PC-3 (cell line): ENCODE data around the gene DNAJC10. TPM values are rescaled to one million over a fixed set of nuclear protein-coding genes. Genes with fewer than 3 reads are reported as not detected.
"Not testable (repeated sequence)": the region's sequence is repeated elsewhere in the genome, so short reads cannot be mapped to it uniquely, and the experiment has no call there.

Experiments used
- ATAC-seq: fragments of 200-7000 bp; cut with Tn5 transposase; 2 replicates; pipeline ENCODE4 v1.9.1; 2020; ENCODE audit warnings: mild to moderate bottlenecking, moderate library complexity
- BruUV-seq: library from RNA; stranded (reverse); fragments of 400-500 nt; replicated peaks from 2 replicates; lab custom pipeline; 2021; lab: Mats Ljungman, UMichigan
- CTCF ChIA-PET: fragments of 300-600 bp; sonication (Branson Sonifier 250); formaldehyde crosslinking; loops from one replicate; lab custom pipeline; 2022; ENCODE audit warnings: antibody characterized with exemption; lab: Charles Lee
- POLR2A ChIA-PET: fragments of 300-600 bp; sonication (Branson Sonifier 250); formaldehyde crosslinking; loops from one replicate; lab custom pipeline; 2022; ENCODE audit warnings: antibody characterized with exemption; ENCODE audit not compliant: unreplicated experiment; lab: Charles Lee
- DNase-seq: peaks from one replicate; pipeline ENCODE4 v3.0.0-alpha.2; 2015
- H2AFZ ChIP-seq: fragments of 300-600 bp; sonication (generic); 2 replicates; pipeline ENCODE4 v1.6.0; 2016; ENCODE audit warnings: antibody characterized with exemption, low read length
- H3F3A ChIP-seq: fragments of 300-600 bp; sonication (generic); one replicate; pipeline ENCODE4 v1.6.0; 2017; ENCODE audit warnings: antibody characterized with exemption, low read length, control low read depth, mild to moderate bottlenecking; ENCODE audit not compliant: unreplicated experiment
- H3K27ac ChIP-seq: fragments of 300-600 bp; sonication (generic); 2 replicates; pipeline ENCODE4 v1.5.1; 2016; ENCODE audit warnings: mild to moderate bottlenecking, low read length
- H3K27me3 ChIP-seq: fragments of 300-600 bp; sonication (generic); 2 replicates; pipeline ENCODE4 v1.6.1; 2016; ENCODE audit warnings: low read length, mixed read lengths
- H3K36me3 ChIP-seq: fragments of 300-600 bp; sonication (generic); 2 replicates; pipeline ENCODE4 v1.6.1; 2016; ENCODE audit warnings: low read depth, mixed run types, low read length, mixed read lengths
- H3K4me1 ChIP-seq: fragments of 300-600 bp; sonication (generic); 2 replicates; pipeline ENCODE4 v1.5.1; 2016; ENCODE audit warnings: low read length; ENCODE audit not compliant: insufficient read depth
- H3K4me2 ChIP-seq: fragments of 300-600 bp; sonication (generic); 2 replicates; pipeline ENCODE4 v1.6.0; 2016; ENCODE audit warnings: low read length
- H3K4me3 ChIP-seq: fragments of 300-600 bp; sonication (generic); 2 replicates; pipeline ENCODE4 v1.5.1; 2016; ENCODE audit warnings: mild to moderate bottlenecking, low read length, mixed read lengths
- H3K79me2 ChIP-seq: fragments of 300-600 bp; sonication (generic); 2 replicates; pipeline ENCODE4 v1.6.1; 2017; ENCODE audit warnings: low read length, mixed read lengths
- H3K9ac ChIP-seq: fragments of 300-600 bp; sonication (generic); 2 replicates; pipeline ENCODE4 v1.6.0; 2016; ENCODE audit warnings: mild to moderate bottlenecking, low read length
- H3K9me2 ChIP-seq: fragments of 300-600 bp; sonication (generic); replicated peaks from 2 replicates; pipeline ENCODE4 v1.6.1; 2016; ENCODE audit warnings: mixed run types, low read length, mixed read lengths
- H3K9me3 ChIP-seq: fragments of 300-600 bp; sonication (generic); 2 replicates; pipeline ENCODE4 v1.6.1; 2016; ENCODE audit warnings: low read length, mixed read lengths
- H4K20me1 ChIP-seq: fragments of 300-600 bp; sonication (generic); 2 replicates; pipeline ENCODE4 v1.6.1; 2016; ENCODE audit warnings: low read length, mixed read lengths
- CTCF ChIP-seq: fragments of 300-600 bp; sonication (generic); conservative IDR thresholded peaks from 2 replicates; pipeline ENCODE4 v1.5.1; 2017; ENCODE audit warnings: antibody characterized with exemption, low read depth, mild to moderate bottlenecking, low read length
- EZH2 ChIP-seq: fragments of 300-600 bp; sonication (generic); IDR thresholded peaks from one replicate; pipeline ENCODE4 v1.6.1; 2017; ENCODE audit warnings: antibody characterized with exemption, mild to moderate bottlenecking, low read length; ENCODE audit not compliant: unreplicated experiment
- EZH2phosphoT487 ChIP-seq: fragments of 300-600 bp; sonication (generic); IDR thresholded peaks from 2 replicates; pipeline ENCODE4 v1.6.1; 2018; ENCODE audit warnings: mild to moderate bottlenecking, antibody characterized with exemption, low read length, borderline replicate concordance
- intact Hi-C: fragments of 100-400 bp; cut with micrococcal nuclease; formaldehyde crosslinking; loops from 2 replicates; pipeline ENCODE4 v1.9.0; 2023
- total RNA-seq: library from RNA; depleted of rRNA; stranded (reverse); fragments of >200 nt; gene quantifications from 2 replicates; pipeline ENCODE4 v1.2.3, GENCODE V29; 2014

DNAJC10 gene
- total RNA-seq, 1 experiment from 2014 or later, result 62.9 TPM

GRCh38 chr2:182763311-182763912 is 47.4 kb downstream of the DNAJC10 start:
- H3K36me3 ChIP-seq, result peaks cover 31% of the 10 kb centered on the region
- H3K9me3 ChIP-seq, result no peaks in the 10 kb centered on the region
- no peaks in the 10 kb centered on the region for H3K27me3 ChIP-seq
- no peaks in the 10 kb centered on the region for H4K20me1 ChIP-seq
- H3K79me2 ChIP-seq, result no peaks in the 10 kb centered on the region
- CTCF ChIA-PET, result interaction anchor here (0.6 kb wide), 1 partner anchor 101 kb away, joined by 3 read pairs; no protein-coding TSS in a partner anchor
- no peaks in the 10 kb centered on the region for H3K4me1 ChIP-seq
- H3K9me2 ChIP-seq, result no peaks in the 10 kb centered on the region
- BruUV-seq, result no TSS peak
- TF ChIP-seq CTCF (peak; percentile 59), EZH2phosphoT487 (no peak)
- intact Hi-C loops, result loop anchor here (2.0 to 10.0 kb wide), 2 partner anchors 217 to 331 kb away; no protein-coding TSS in a partner anchor
- no peak overlapping the region for H3K27ac ChIP-seq
- peak; percentile 68; the same call in 1 of the 2 replicates for ATAC-seq
- H3F3A ChIP-seq, result peaks cover 4% of the 10 kb centered on the region
- peak; percentile 73 for DNase-seq
- no peak overlapping the region for H2AFZ ChIP-seq
- no peak overlapping the region for H3K4me2 ChIP-seq
- no peak overlapping the region for H3K9ac ChIP-seq
- no peak overlapping the region for H3K4me3 ChIP-seq
- POLR2A ChIA-PET, result no interaction called here

- Histone ChIP-seq H3K9me3 (no peaks in the 10 kb centered on the region), H2AFZ (no peak overlapping the region), H3K4me3 (no peak overlapping the region), H3K4me2 (no peak overlapping the region), H3K4me1 (no peaks in the 10 kb centered on the region), H3K9me2 (no peaks in the 10 kb centered on the region), H3F3A (peaks cover 4% of the 10 kb centered on the region), H3K27ac (no peak overlapping the region), H3K36me3 (peaks cover 13% of the 10 kb centered on the region), H4K20me1 (no peaks in the 10 kb centered on the region), H3K79me2 (no peaks in the 10 kb centered on the region), H3K9ac (no peak overlapping the region), H3K27me3 (no peaks in the 10 kb centered on the region)
- intact Hi-C loops, result loop anchor here (10.0 kb wide), 1 partner anchor 328 kb away; no protein-coding TSS in a partner anchor
- CTCF ChIA-PET, result no interaction called here
- BruUV-seq, result no TSS peak
- POLR2A ChIA-PET, result no interaction called here
- ATAC-seq, result no peak
- no peak for DNase-seq
- no peak for TF ChIP-seq EZH2phosphoT487
- TF ChIP-seq EZH2, result no peak
- no peak for TF ChIP-seq CTCF
Measured at GRCh38 chr2:182766626-182767025, 50.6 kb downstream of the DNAJC10 start.

GRCh38 chr2:182767578-182767977 is 51.5 kb downstream of the DNAJC10 start:
- no peak for TF ChIP-seq EZH2phosphoT487
- no peak for TF ChIP-seq EZH2
- peak; percentile 60 for TF ChIP-seq CTCF
- Histone ChIP-seq H4K20me1 (no peaks in the 10 kb centered on the region), H3K27me3 (no peaks in the 10 kb centered on the region), H3K9ac (no peak overlapping the region), H3K27ac (no peak overlapping the region), H3F3A (no peaks in the 10 kb centered on the region), H3K4me1 (no peaks in the 10 kb centered on the region), H3K4me2 (no peak overlapping the region), H3K36me3 (peaks cover 13% of the 10 kb centered on the region), H2AFZ (no peak overlapping the region), H3K9me3 (no peaks in the 10 kb centered on the region), H3K9me2 (no peaks in the 10 kb centered on the region), H3K79me2 (no peaks in the 10 kb centered on the region), H3K4me3 (no peak overlapping the region)
- no TSS peak for BruUV-seq
- peak; percentile 79 for ATAC-seq
- peak; percentile 61 for DNase-seq
- intact Hi-C loops, result loop anchor here (10.0 kb wide), 1 partner anchor 327 kb away; no protein-coding TSS in a partner anchor
- CTCF ChIA-PET, result interaction anchor here (0.6 to 0.7 kb wide), 2 partner anchors 17 to 101 kb away, joined by 3 to 5 read pairs; no protein-coding TSS in a partner anchor
- POLR2A ChIA-PET, result interaction anchor here (0.7 kb wide), 1 partner anchor 35 kb away, joined by 3 read pairs; no protein-coding TSS in a partner anchor

GRCh38 chr2:182768950-182769349 is 52.9 kb downstream of the DNAJC10 start:
- H3K79me2 ChIP-seq, H3K4me1 ChIP-seq, H3K4me3 ChIP-seq, DNase-seq, H3F3A ChIP-seq, H2AFZ ChIP-seq, H3K36me3 ChIP-seq, POLR2A ChIA-PET, H3K4me2 ChIP-seq, H3K27ac ChIP-seq, BruUV-seq, H3K9me2 ChIP-seq, H3K9ac ChIP-seq, ATAC-seq, CTCF ChIA-PET, H3K9me3 ChIP-seq, H3K27me3 ChIP-seq, H4K20me1 ChIP-seq: not testable (repeated sequence)
- intact Hi-C loops, result loop anchor here (10.0 kb wide), 1 partner anchor 326 kb away; no protein-coding TSS in a partner anchor
